Measurements from ENCODE around the gene NR1D2. TPM values are rescaled to one million over a fixed set of nuclear protein-coding genes. Genes with fewer than 3 reads are reported as not detected.

Gene NR1D2
- total and polyA plus RNA-seq, 2 donors (not counting 1 experiment from before 2014, with no cell fraction given) = 9.9 to 58.2 TPM

DNA sequence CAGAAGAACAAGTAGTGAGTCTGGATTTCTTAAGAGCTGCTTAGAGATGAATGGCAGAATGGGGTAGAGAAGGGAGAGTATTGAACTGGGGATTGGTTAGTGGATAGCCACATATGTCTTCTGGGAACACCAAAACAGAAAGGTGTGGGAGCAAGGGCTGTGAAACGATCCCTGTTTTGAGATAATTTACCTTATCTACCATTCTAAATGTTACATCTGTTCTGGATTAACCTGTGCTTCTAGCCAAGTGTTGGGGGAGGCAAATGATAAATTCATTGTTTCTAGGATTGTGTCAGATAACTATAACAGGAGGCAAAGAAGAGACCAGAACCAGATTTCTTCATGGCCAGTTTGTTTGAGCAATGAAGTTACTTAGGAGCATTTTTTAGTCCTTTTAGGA is 8.4 kb downstream of the NR1D2 start:
- intact Hi-C loops (cut with micrococcal nuclease) = loop anchor here (10.0 kb wide), 1 partner anchor 1831 kb away; the partner anchor contains the start of gene NGLY1
- H4K20me1 ChIP-seq (ENCODE audit: control insufficient read depth, insufficient read depth, low read length, poor library complexity, severe bottlenecking) = peaks cover 91% of the 10 kb centered on the region
- peaks cover 2 to 15% of the 10 kb centered on the region in 2 experiments for H3K36me3 ChIP-seq (replicated peaks in 1 of 2; ENCODE audit: control extremely low read depth in 1 of 2, control insufficient read depth in 1 of 2, extremely low read depth in 1 of 2, insufficient read depth in 2 of 2, low read length in 1 of 2)
- peaks cover 47% of the 10 kb centered on the region in 2 donors for H3K4me1 ChIP-seq (ENCODE audit: control insufficient read depth in 2 of 2, insufficient read depth in 2 of 2, low read length in 2 of 2)
- Mint-ChIP-seq H3K4me1 (peaks cover 65% of the 10 kb centered on the region), H3K27ac (peak overlapping the region; percentile 29), H3K9me3 (ENCODE audit: insufficient read depth) (peaks cover 3% of the 10 kb centered on the region), H3K4me3 (peak overlapping the region; percentile 75), H3K27me3 (no peaks in the 10 kb centered on the region)
- H3K79me2 ChIP-seq (ENCODE audit: control insufficient read depth, insufficient read depth, low read length) = peaks cover 92% of the 10 kb centered on the region
- no peak overlapping the region for H3K9ac ChIP-seq (ENCODE audit: low read length)
- POLR2A ChIA-PET = interaction anchor here (0.6 to 0.9 kb wide), 3 partner anchors 9 to 579 kb away, joined by 3 to 4 read pairs (median 4); partner anchors contain the start of genes NKIRAS1 and RPL15
- CTCF ChIA-PET = interaction anchor here (0.6 to 0.9 kb wide), 5 partner anchors 65 to 1776 kb away, joined by 3 to 6 read pairs (median 3); no protein-coding TSS in a partner anchor
- no peak overlapping the region for H3K4me3 ChIP-seq (ENCODE audit: control extremely low read depth in 1 of 5, extremely low read depth in 1 of 5, insufficient read depth in 1 of 5, low read depth in 2 of 5, low read length in 4 of 5)
- TF ChIP-seq EZH2 (IDR thresholded peaks at IDR 0.05; ENCODE audit: borderline replicate concordance, insufficient read depth, low read depth, low read length, poor library complexity, severe bottlenecking) = no peak
- TF ChIP-seq, protein P1, sequence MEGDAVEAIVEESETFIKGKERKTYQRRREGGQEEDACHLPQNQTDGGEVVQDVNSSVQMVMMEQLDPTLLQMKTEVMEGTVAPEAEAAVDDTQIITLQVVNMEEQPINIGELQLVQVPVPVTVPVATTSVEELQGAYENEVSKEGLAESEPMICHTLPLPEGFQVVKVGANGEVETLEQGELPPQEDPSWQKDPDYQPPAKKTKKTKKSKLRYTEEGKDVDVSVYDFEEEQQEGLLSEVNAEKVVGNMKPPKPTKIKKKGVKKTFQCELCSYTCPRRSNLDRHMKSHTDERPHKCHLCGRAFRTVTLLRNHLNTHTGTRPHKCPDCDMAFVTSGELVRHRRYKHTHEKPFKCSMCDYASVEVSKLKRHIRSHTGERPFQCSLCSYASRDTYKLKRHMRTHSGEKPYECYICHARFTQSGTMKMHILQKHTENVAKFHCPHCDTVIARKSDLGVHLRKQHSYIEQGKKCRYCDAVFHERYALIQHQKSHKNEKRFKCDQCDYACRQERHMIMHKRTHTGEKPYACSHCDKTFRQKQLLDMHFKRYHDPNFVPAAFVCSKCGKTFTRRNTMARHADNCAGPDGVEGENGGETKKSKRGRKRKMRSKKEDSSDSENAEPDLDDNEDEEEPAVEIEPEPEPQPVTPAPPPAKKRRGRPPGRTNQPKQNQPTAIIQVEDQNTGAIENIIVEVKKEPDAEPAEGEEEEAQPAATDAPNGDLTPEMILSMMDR (IDR thresholded peaks at IDR 0.05) = no peak
- peaks cover 0 to 5% (median 2%) of the 10 kb centered on the region in 3 donors for H3K9me3 ChIP-seq (ENCODE audit: control extremely low read depth in 1 of 3, control insufficient read depth in 2 of 3, insufficient read depth in 1 of 3, low read length in 2 of 3)
- no CpG with 5 or more reads among the region's 1 CpG for WGBS (ENCODE audit: insufficient coverage)
- no peak for DNase-seq
- ATAC-seq (ENCODE audit: low read depth) = no peak
- no peak overlapping the region for H3K27ac ChIP-seq (ENCODE audit: low read length in 2 of 2)
- H2AFZ ChIP-seq (ENCODE audit: insufficient read depth, low read depth, low read length, poor library complexity, severe bottlenecking) = no peak overlapping the region
- H3K27me3 ChIP-seq (replicated peaks in 1 of 4; ENCODE audit: control extremely low read depth in 1 of 4, control insufficient read depth in 3 of 4, insufficient read depth in 4 of 4, low read length in 3 of 4) = no peaks in the 10 kb centered on the region
- peak overlapping the region; percentile 61 for H3K4me2 ChIP-seq (replicated peaks; ENCODE audit: low read depth, low read length, poor library complexity, severe bottlenecking)

- no peak for DNase-seq
- no peaks in the 10 kb centered on the region for H3K27me3 Mint-ChIP-seq
- Histone ChIP-seq H3K27ac (ENCODE audit: low read length in 2 of 2) (no peak overlapping the region), H3K9ac (ENCODE audit: low read length) (no peak overlapping the region), H3K79me2 (ENCODE audit: control insufficient read depth, insufficient read depth, low read length) (peaks cover 86% of the 10 kb centered on the region), H3K9me3 (ENCODE audit: control extremely low read depth in 1 of 3, control insufficient read depth in 2 of 3, insufficient read depth in 1 of 3, low read length in 2 of 3) (peaks cover 0 to 5% (median 2%) of the 10 kb centered on the region in 3 donors), H3K36me3 (replicated peaks in 1 of 2; ENCODE audit: control extremely low read depth in 1 of 2, control insufficient read depth in 1 of 2, extremely low read depth in 1 of 2, insufficient read depth in 2 of 2, low read length in 1 of 2) (peaks cover 2 to 16% of the 10 kb centered on the region in 2 experiments), H4K20me1 (ENCODE audit: control insufficient read depth, insufficient read depth, low read length, poor library complexity, severe bottlenecking) (peaks cover 91% of the 10 kb centered on the region), H3K4me3 (ENCODE audit: control extremely low read depth in 1 of 5, extremely low read depth in 1 of 5, insufficient read depth in 1 of 5, low read depth in 2 of 5, low read length in 4 of 5) (no peak overlapping the region), H3K27me3 (replicated peaks in 1 of 4; ENCODE audit: control extremely low read depth in 1 of 4, control insufficient read depth in 3 of 4, insufficient read depth in 4 of 4, low read length in 3 of 4) (no peaks in the 10 kb centered on the region), H2AFZ (ENCODE audit: insufficient read depth, low read depth, low read length, poor library complexity, severe bottlenecking) (no peak overlapping the region), H3K4me1 (ENCODE audit: control insufficient read depth in 2 of 2, insufficient read depth in 2 of 2, low read length in 2 of 2) (peaks cover 47% of the 10 kb centered on the region in 2 donors), H3K4me2 (replicated peaks; ENCODE audit: low read depth, low read length, poor library complexity, severe bottlenecking) (no peak overlapping the region)
- H3K4me1 Mint-ChIP-seq = peaks cover 64% of the 10 kb centered on the region
- POLR2A ChIA-PET = no interaction called here
- H3K9me3 Mint-ChIP-seq (ENCODE audit: insufficient read depth) = peaks cover 3% of the 10 kb centered on the region
- CTCF ChIA-PET = interaction anchor here (0.9 kb wide), 1 partner anchor 66 kb away, joined by 3 read pairs; no protein-coding TSS in a partner anchor
- intact Hi-C loops (cut with micrococcal nuclease) = loop anchor here (10.0 kb wide), 1 partner anchor 1831 kb away; the partner anchor contains the start of gene NGLY1
- no CpG with 5 or more reads among the region's 5 CpGs for WGBS (ENCODE audit: insufficient coverage)
- no peak overlapping the region for H3K4me3 Mint-ChIP-seq
- no peak for TF ChIP-seq EZH2 (IDR thresholded peaks at IDR 0.05; ENCODE audit: borderline replicate concordance, insufficient read depth, low read depth, low read length, poor library complexity, severe bottlenecking)
- TF ChIP-seq, protein P1 (IDR thresholded peaks at IDR 0.05) = no peak
- H3K27ac Mint-ChIP-seq = no peak overlapping the region
- no peak for ATAC-seq (ENCODE audit: low read depth)
Measured at GRCh38 chr3:23954144-23954543, 9.1 kb downstream of the NR1D2 start.
